Measurements from ENCODE around the gene ZNF135.

The ZNF135 gene

GRCh38 chr19:58097349-58097748, 38.3 kb downstream of the ZNF135 start:
- no peak for TF ChIP-seq CTCF (conservative IDR thresholded peaks at IDR 0.05)
- H3K27ac ChIP-seq, result peak overlapping the region; percentile 72; the same call in 1 of the 2 replicates

DNA sequence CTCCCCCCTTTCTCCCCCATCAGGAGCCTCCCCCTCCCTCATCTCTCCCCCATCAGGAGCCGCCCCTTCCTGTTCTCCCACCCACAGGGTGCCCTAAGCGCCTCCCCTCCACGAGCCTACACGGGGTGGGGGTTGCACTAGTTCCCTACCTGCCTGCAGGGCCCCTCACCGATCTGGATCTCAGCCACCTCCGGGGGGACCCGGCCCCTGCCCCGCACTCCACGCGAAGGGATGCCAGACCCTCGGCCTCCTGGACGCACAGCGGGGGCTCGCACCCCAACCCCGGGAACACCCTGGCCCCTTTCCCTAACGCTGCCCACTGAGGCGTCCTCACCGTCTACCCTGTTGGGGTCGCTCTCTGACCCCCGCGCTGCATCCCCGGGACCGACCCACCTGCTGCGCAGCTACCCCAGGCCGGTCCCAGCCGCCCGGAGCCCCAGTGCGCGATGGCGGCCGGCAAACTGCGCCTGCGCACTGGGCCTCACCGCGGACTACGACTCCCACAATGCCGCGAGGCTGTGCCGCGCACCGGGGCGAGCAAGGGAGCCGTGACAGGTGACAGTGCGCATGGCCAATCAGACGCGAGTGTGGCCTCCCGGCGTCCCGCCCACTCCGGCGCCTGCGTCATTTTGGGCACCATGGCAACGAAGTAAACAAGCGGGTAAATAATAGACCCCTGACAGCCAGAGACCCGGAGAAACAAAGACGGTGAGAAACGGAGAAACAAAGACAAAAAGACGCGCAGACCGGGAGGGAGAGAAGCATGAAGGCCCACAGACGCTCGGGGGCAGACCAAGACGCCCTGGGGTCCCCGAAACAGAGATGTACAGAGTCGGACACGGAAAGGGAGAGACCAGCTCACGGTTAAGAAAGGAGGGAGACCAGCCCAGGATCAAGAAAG, 38.9 kb downstream of the ZNF135 start, which contains the start of gene ZSCAN18:
Gene ZSCAN18, minus strand, starts transcription at position 451 of the 901 bp plus-strand sequence. CDS start 7,964 bp downstream, outside the sequence.
- H3K27ac ChIP-seq, result peak within 1 kb of the TSS; percentile 72; the same call in 1 of the 2 replicates
- TF ChIP-seq CTCF (conservative IDR thresholded peaks at IDR 0.05), result no peak

- TF ChIP-seq CTCF (conservative IDR thresholded peaks at IDR 0.05), result no peak
- H3K27ac ChIP-seq, result peak overlapping the region; percentile 72; the same call in 1 of the 2 replicates
These were observed 39.6 kb downstream of the ZNF135 start for GRCh38 chr19:58098682-58098998.

- H3K27ac ChIP-seq, result no peak overlapping the region
- no peak for TF ChIP-seq CTCF (conservative IDR thresholded peaks at IDR 0.05)
These were observed 48.9 kb downstream of the ZNF135 start for GRCh38 chr19:58107778-58108545.

DNA sequence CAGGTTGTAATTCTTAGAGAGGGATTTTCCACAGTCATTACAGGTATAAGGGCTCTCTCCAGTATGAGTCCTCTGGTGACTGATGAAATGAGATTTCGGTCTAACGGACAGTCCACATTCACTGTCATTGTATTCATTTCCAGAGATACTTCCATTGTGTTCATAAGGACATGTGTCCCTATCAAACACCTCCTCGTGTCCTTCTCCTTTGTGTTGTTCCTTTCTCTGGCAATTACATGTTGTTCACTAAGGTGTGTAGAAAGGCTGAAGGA, 49.4 kb downstream of the ZNF135 start:
- TF ChIP-seq CTCF (conservative IDR thresholded peaks at IDR 0.05), result no peak

DNA sequence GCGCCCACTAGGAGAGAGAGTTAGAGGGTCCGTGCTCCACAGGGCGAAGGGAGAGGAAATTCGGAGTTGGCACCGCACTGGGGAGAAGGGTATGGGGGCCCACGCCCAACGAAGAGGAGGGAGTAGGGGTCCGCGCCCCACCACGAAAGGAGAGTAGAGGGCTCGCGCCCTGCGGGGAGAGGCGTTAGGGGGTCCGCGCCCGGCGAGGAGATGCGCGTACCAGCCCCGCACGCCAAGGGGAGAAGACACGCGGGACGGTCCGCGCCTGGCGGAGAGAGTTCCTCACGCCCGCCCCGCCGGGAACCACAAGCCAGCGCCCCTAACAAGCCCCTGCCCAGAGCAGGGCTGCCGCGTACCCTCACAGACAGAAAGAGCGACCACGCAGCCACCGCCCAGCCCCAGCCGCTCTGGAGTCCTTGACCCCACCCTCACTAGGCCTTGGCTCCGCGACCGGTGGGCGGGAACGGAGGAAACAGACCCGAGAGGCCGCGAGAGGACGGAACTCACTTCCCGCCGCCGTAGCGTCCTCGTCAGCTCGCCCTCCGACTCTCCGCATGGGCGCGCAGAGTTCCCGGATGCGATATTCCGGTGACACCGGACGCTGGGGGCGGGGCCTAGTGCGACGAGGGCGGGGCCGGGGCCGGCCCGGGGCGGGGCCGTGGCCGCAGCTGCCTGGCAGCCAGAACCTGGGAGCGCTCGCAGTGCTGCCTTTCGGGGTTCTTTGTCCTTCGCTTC, 58.9 kb downstream of the ZNF135 start:
- no peak overlapping the region for H3K27ac ChIP-seq
- TF ChIP-seq CTCF (conservative IDR thresholded peaks at IDR 0.05), result no peak

More for the DNA sequence above, 49.4 kb downstream of the ZNF135 start:
- H3K27ac ChIP-seq, result no peak overlapping the region
